ENCODE measurements around the gene AGER. TPM values are rescaled to one million over a fixed set of nuclear protein-coding genes. Genes with fewer than 3 reads are reported as not detected.

The AGER gene
- total and polyA plus RNA-seq, 2 donors (not counting 1 experiment from before 2014, with no cell fraction given) = 29.9 to 38.8 TPM

DNA sequence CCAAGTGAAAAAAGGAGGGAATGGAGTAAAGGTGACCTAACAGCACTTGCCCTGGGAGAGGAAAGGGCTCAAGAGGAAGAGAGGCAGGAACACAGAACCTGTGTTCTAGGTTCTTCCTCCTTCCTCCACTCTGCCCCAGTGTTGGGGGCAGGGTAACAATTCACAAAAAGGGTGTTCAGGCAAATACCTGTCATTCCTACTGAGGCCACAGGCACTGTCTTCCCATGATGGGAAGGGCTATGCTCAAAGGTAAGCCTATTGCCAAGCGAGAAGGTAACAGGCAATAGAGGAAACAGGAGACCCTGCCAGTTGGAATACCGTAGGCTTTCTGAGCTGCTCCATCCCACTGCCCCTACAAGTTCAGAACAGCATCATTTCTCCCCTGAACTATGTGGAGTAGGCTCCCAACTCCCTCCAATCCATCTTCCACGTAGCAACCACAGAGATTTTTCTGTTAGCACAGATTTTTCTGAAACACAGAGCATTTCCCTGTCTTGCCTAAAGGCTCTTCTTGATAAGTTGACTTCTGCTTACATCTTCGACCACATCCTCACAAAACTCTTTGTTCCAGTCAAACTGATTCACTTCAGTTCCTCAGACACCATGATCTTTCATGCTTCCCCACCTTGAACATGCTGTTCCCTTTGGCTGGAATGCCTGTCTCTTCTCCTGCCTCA, 10.9 kb downstream of the AGER start:
- H3K27me3 Mint-ChIP-seq = no peaks in the 10 kb centered on the region
- H3K27ac Mint-ChIP-seq = no peak overlapping the region
- Histone ChIP-seq H3K4me1 (ENCODE audit: control insufficient read depth in 2 of 2, insufficient read depth in 2 of 2, low read length in 2 of 2) (peaks cover 23 to 43% of the 10 kb centered on the region in 2 donors), H3K27me3 (replicated peaks in 1 of 4; ENCODE audit: control extremely low read depth in 1 of 4, control insufficient read depth in 3 of 4, insufficient read depth in 4 of 4, low read length in 3 of 4) (no peaks in the 10 kb centered on the region), H3K4me3 (ENCODE audit: control extremely low read depth in 1 of 5, extremely low read depth in 1 of 5, insufficient read depth in 1 of 5, low read depth in 2 of 5, low read length in 4 of 5) (no peak overlapping the region), H3K79me2 (ENCODE audit: control insufficient read depth, insufficient read depth, low read length) (peaks cover 12% of the 10 kb centered on the region), H2AFZ (ENCODE audit: insufficient read depth, low read depth, low read length, poor library complexity, severe bottlenecking) (no peak overlapping the region), H3K36me3 (replicated peaks in 1 of 2; ENCODE audit: control extremely low read depth in 1 of 2, control insufficient read depth in 1 of 2, extremely low read depth in 1 of 2, insufficient read depth in 2 of 2, low read length in 1 of 2) (peaks cover 7 to 20% of the 10 kb centered on the region in 2 experiments), H3K4me2 (replicated peaks; ENCODE audit: low read depth, low read length, poor library complexity, severe bottlenecking) (no peak overlapping the region), H3K9me3 (ENCODE audit: control extremely low read depth in 1 of 3, control insufficient read depth in 2 of 3, insufficient read depth in 1 of 3, low read length in 2 of 3) (no peaks in the 10 kb centered on the region), H3K9ac (ENCODE audit: low read length) (no peak overlapping the region), H3K27ac (ENCODE audit: low read length in 2 of 2) (no peak overlapping the region), H4K20me1 (ENCODE audit: control insufficient read depth, insufficient read depth, low read length, poor library complexity, severe bottlenecking) (no peaks in the 10 kb centered on the region)
- no peaks in the 10 kb centered on the region for H3K9me3 Mint-ChIP-seq (ENCODE audit: insufficient read depth)
- H3K4me3 Mint-ChIP-seq = peak overlapping the region; percentile 2
- DNase-seq (no peak), ATAC-seq (ENCODE audit: low read depth) (no peak)
- H3K4me1 Mint-ChIP-seq = peaks cover 47% of the 10 kb centered on the region
- ChIA-PET POLR2A (no interaction called here), CTCF (no interaction called here)
- intact Hi-C loops (cut with micrococcal nuclease) = no loop called here
- 82% methylated on average over 4 of the region's 4 CpGs for WGBS (ENCODE audit: insufficient coverage)
- no peak for TF ChIP-seq EZH2 (IDR thresholded peaks at IDR 0.05; ENCODE audit: borderline replicate concordance, insufficient read depth, low read depth, low read length, poor library complexity, severe bottlenecking)
- TF ChIP-seq, protein P1, sequence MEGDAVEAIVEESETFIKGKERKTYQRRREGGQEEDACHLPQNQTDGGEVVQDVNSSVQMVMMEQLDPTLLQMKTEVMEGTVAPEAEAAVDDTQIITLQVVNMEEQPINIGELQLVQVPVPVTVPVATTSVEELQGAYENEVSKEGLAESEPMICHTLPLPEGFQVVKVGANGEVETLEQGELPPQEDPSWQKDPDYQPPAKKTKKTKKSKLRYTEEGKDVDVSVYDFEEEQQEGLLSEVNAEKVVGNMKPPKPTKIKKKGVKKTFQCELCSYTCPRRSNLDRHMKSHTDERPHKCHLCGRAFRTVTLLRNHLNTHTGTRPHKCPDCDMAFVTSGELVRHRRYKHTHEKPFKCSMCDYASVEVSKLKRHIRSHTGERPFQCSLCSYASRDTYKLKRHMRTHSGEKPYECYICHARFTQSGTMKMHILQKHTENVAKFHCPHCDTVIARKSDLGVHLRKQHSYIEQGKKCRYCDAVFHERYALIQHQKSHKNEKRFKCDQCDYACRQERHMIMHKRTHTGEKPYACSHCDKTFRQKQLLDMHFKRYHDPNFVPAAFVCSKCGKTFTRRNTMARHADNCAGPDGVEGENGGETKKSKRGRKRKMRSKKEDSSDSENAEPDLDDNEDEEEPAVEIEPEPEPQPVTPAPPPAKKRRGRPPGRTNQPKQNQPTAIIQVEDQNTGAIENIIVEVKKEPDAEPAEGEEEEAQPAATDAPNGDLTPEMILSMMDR (IDR thresholded peaks at IDR 0.05) = no peak

DNA sequence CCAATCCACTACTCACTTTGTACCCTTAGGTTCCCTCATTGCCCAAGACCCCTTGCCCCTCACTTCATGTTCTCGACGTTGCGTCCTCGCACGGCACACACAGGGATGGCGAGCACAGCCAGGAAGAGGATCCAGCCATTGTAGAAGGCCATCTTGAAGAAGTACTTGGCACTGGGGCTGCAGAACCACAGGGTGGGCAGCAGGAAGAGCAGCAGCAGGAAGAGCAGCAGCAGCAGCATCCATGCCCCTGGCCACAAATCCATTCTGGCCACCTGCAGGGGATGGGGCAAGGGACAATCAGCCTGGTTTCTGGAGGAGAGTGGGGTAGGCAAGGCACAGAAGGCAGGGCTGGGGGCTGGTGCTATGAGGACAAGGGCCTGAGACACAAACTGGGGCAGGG, 12.8 kb downstream of the AGER start:
- POLR2A ChIA-PET = no interaction called here
- DNase-seq = no peak

More for the DNA sequence above, 12.8 kb downstream of the AGER start:
- 98% methylated on average over 6 of the region's 6 CpGs for WGBS (ENCODE audit: insufficient coverage)
- no peak for ATAC-seq (ENCODE audit: low read depth)
- Histone ChIP-seq H4K20me1 (ENCODE audit: control insufficient read depth, insufficient read depth, low read length, poor library complexity, severe bottlenecking) (no peaks in the 10 kb centered on the region), H3K4me1 (ENCODE audit: control insufficient read depth in 2 of 2, insufficient read depth in 2 of 2, low read length in 2 of 2) (peaks cover 11 to 30% of the 10 kb centered on the region in 2 donors), H3K36me3 (replicated peaks in 1 of 2; ENCODE audit: control extremely low read depth in 1 of 2, control insufficient read depth in 1 of 2, extremely low read depth in 1 of 2, insufficient read depth in 2 of 2, low read length in 1 of 2) (peaks cover 7 to 23% of the 10 kb centered on the region in 2 experiments), H3K79me2 (ENCODE audit: control insufficient read depth, insufficient read depth, low read length) (peaks cover 12% of the 10 kb centered on the region), H3K27ac (ENCODE audit: low read length in 2 of 2) (no peak overlapping the region), H3K4me3 (ENCODE audit: control extremely low read depth in 1 of 5, extremely low read depth in 1 of 5, insufficient read depth in 1 of 5, low read depth in 2 of 5, low read length in 4 of 5) (no peak overlapping the region), H3K4me2 (replicated peaks; ENCODE audit: low read depth, low read length, poor library complexity, severe bottlenecking) (no peak overlapping the region), H2AFZ (ENCODE audit: insufficient read depth, low read depth, low read length, poor library complexity, severe bottlenecking) (no peak overlapping the region), H3K27me3 (replicated peaks in 1 of 4; ENCODE audit: control extremely low read depth in 1 of 4, control insufficient read depth in 3 of 4, insufficient read depth in 4 of 4, low read length in 3 of 4) (no peaks in the 10 kb centered on the region), H3K9me3 (ENCODE audit: control extremely low read depth in 1 of 3, control insufficient read depth in 2 of 3, insufficient read depth in 1 of 3, low read length in 2 of 3) (no peaks in the 10 kb centered on the region), H3K9ac (ENCODE audit: low read length) (no peak overlapping the region)
- H3K4me1 Mint-ChIP-seq = peaks cover 34% of the 10 kb centered on the region
- H3K9me3 Mint-ChIP-seq (ENCODE audit: insufficient read depth) = no peaks in the 10 kb centered on the region
- no peaks in the 10 kb centered on the region for H3K27me3 Mint-ChIP-seq
- CTCF ChIA-PET = interaction anchor here (1.1 kb wide), 1 partner anchor 52 kb away, joined by 3 read pairs; no protein-coding TSS in a partner anchor
- intact Hi-C loops (cut with micrococcal nuclease) = no loop called here
- H3K27ac Mint-ChIP-seq = no peak overlapping the region
- H3K4me3 Mint-ChIP-seq = no peak overlapping the region
- TF ChIP-seq EZH2 (IDR thresholded peaks at IDR 0.05; ENCODE audit: borderline replicate concordance, insufficient read depth, low read depth, low read length, poor library complexity, severe bottlenecking) = no peak
- TF ChIP-seq, protein P1 (IDR thresholded peaks at IDR 0.05) = no peak
